H9 (cell line): Measurements from ENCODE around the gene NCS1. TPM values are rescaled to one million over a fixed set of nuclear protein-coding genes. Genes with fewer than 3 reads are reported as not detected.

Source experiments
- DNase-seq: peaks from one replicate; pipeline ENCODE4 v3.0.0-alpha.2; 2017
- H2AFZ ChIP-seq: one replicate; pipeline ENCODE4 v1.6.1; 2013; ENCODE audit warnings: mild to moderate bottlenecking, low read length, control low read depth, moderate library complexity
- H2AK5ac ChIP-seq: 2 replicates; pipeline ENCODE4 v1.6.1; 2013; ENCODE audit warnings: low read length, control low read depth, mixed read lengths; ENCODE audit not compliant: insufficient read length
- H2BK120ac ChIP-seq: one replicate; pipeline ENCODE4 v1.6.1; 2013; ENCODE audit warnings: low read depth, mild to moderate bottlenecking, low read length, control low read depth, inconsistent platforms; ENCODE audit not compliant: poor library complexity, severe bottlenecking
- H2BK12ac ChIP-seq: 2 replicates; pipeline ENCODE4 v1.6.1; 2013; ENCODE audit warnings: low read length, control low read depth, mixed read lengths, low read depth; ENCODE audit not compliant: insufficient read length
- H2BK15ac ChIP-seq: 2 replicates; pipeline ENCODE4 v1.6.1; 2013; ENCODE audit warnings: low read depth, low read length, control low read depth
- H2BK20ac ChIP-seq: one replicate; pipeline ENCODE4 v1.6.1; 2013; ENCODE audit warnings: low read depth, mild to moderate bottlenecking, low read length, control low read depth, inconsistent platforms; ENCODE audit not compliant: poor library complexity, severe bottlenecking
- H2BK5ac ChIP-seq: 2 replicates; pipeline ENCODE4 v1.6.1; 2013; ENCODE audit warnings: low read length, control low read depth, mixed read lengths; ENCODE audit not compliant: insufficient read length
- H3K14ac ChIP-seq: 2 replicates; pipeline ENCODE4 v1.6.1; 2013; ENCODE audit warnings: low read length, control low read depth; ENCODE audit not compliant: insufficient read depth
- H3K18ac ChIP-seq: 2 replicates; pipeline ENCODE4 v1.6.1; 2013; ENCODE audit warnings: low read depth, mild to moderate bottlenecking, mixed read lengths, low read length, control low read depth; ENCODE audit not compliant: insufficient read length
- H3K23ac ChIP-seq: 2 replicates; pipeline ENCODE4 v1.6.1; 2013; ENCODE audit warnings: low read length, control low read depth, mixed read lengths, low read depth; ENCODE audit not compliant: insufficient read length
- H3K23me2 ChIP-seq: 2 replicates; pipeline ENCODE4 v1.6.1; 2013; ENCODE audit warnings: low read depth, mild to moderate bottlenecking, mixed read lengths, low read length, control low read depth; ENCODE audit not compliant: insufficient read length, poor library complexity, severe bottlenecking
- H3K27ac ChIP-seq: 2 replicates; pipeline ENCODE4 v1.5.1; 2013; ENCODE audit warnings: low read length, control low read depth, mixed read lengths, low read depth; ENCODE audit not compliant: insufficient read length
- H3K27me3 ChIP-seq: 2 replicates; pipeline ENCODE4 v1.6.1; 2013; ENCODE audit warnings: low read length, control low read depth, inconsistent platforms; ENCODE audit not compliant: insufficient read depth
- H3K4ac ChIP-seq: 2 replicates; pipeline ENCODE4 v1.6.1; 2013; ENCODE audit warnings: low read depth, mild to moderate bottlenecking, control low read depth, inconsistent platforms, low read length, moderate library complexity
- H3K4me1 ChIP-seq: 2 replicates; pipeline ENCODE4 v1.6.1; 2013; ENCODE audit warnings: low read length, control low read depth, inconsistent platforms; ENCODE audit not compliant: insufficient read depth
- H3K4me2 ChIP-seq: 2 replicates; pipeline ENCODE4 v1.6.1; 2013; ENCODE audit warnings: low read length, control low read depth, mixed read lengths; ENCODE audit not compliant: insufficient read length, insufficient read depth
- H3K56ac ChIP-seq: 2 replicates; pipeline ENCODE4 v1.6.1; 2013; ENCODE audit warnings: low read depth, mild to moderate bottlenecking, mixed read lengths, low read length, control low read depth; ENCODE audit not compliant: insufficient read length
- H3K79me1 ChIP-seq: 2 replicates; pipeline ENCODE4 v1.6.1; 2013; ENCODE audit warnings: low read depth, mild to moderate bottlenecking, moderate library complexity, low read length, control low read depth, inconsistent platforms; ENCODE audit not compliant: insufficient read depth, poor library complexity, severe bottlenecking
- H3K79me2 ChIP-seq: 2 replicates; pipeline ENCODE4 v1.6.1; 2013; ENCODE audit warnings: low read length, control low read depth, inconsistent platforms; ENCODE audit not compliant: insufficient read depth
- H3K9ac ChIP-seq: 2 replicates; pipeline ENCODE4 v1.6.1; 2013; ENCODE audit warnings: low read length, control low read depth, mixed read lengths; ENCODE audit not compliant: insufficient read length; ENCODE audit errors: extremely low read depth
- H3K9me3 ChIP-seq: one replicate; pipeline ENCODE4 v1.6.1; 2013; ENCODE audit warnings: low read depth, low read length, inconsistent platforms; ENCODE audit not compliant: control insufficient read depth
- H3T11ph ChIP-seq: one replicate; pipeline ENCODE4 v1.6.1; 2013; ENCODE audit warnings: mild to moderate bottlenecking, low read length, control low read depth, inconsistent platforms
- H4K20me1 ChIP-seq: one replicate; pipeline ENCODE4 v1.6.1; 2013; ENCODE audit not compliant: control insufficient read depth, insufficient read length, insufficient read depth
- H4K5ac ChIP-seq: 2 replicates; pipeline ENCODE4 v1.6.1; 2013; ENCODE audit warnings: low read depth, mild to moderate bottlenecking, mixed read lengths, low read length, control low read depth; ENCODE audit not compliant: insufficient read length
- H4K8ac ChIP-seq: replicated peaks from 2 replicates; pipeline ENCODE4 v1.6.1; 2013; ENCODE audit warnings: low read length, control low read depth, mixed read lengths, low read depth; ENCODE audit not compliant: insufficient read length
- H4K91ac ChIP-seq: 2 replicates; pipeline ENCODE4 v1.6.1; 2013; ENCODE audit warnings: low read depth, mild to moderate bottlenecking, moderate library complexity, mixed read lengths, low read length, control low read depth; ENCODE audit not compliant: insufficient read length
- H3K27ac Mint-ChIP-seq, 3 experiments: 2 replicates in 2 of 3; 3 replicates in 1 of 3; pipeline ENCODE4 v1.8.0; 2020 to 2021; ENCODE audit warnings: mixed read lengths in 3 of 3, mild to moderate bottlenecking in 1 of 3, moderate library complexity in 1 of 3
- H3K27me3 Mint-ChIP-seq: 2 replicates; pipeline ENCODE4 v1.8.0; 2021; ENCODE audit warnings: low read depth, mild to moderate bottlenecking, moderate library complexity, mixed read lengths
- H3K36me3 Mint-ChIP-seq, 3 experiments: 2 replicates in 2 of 3; 3 replicates in 1 of 3; pipeline ENCODE4 v1.8.0; 2020 to 2021; ENCODE audit warnings: low read depth in 3 of 3, mixed read lengths in 3 of 3; ENCODE audit not compliant: insufficient read depth in 1 of 3
- H3K4me1 Mint-ChIP-seq, 2 experiments: 2 replicates each; pipeline ENCODE4 v1.8.0; 2020; ENCODE audit warnings: mixed read lengths in 2 of 2
- H3K4me3 Mint-ChIP-seq, 2 experiments: 2 replicates in 1 of 2; 3 replicates in 1 of 2; pipeline ENCODE4 v1.8.0; 2020 to 2021; ENCODE audit warnings: mild to moderate bottlenecking in 2 of 2, mixed read lengths in 2 of 2, moderate library complexity in 1 of 2
- H3K9me3 Mint-ChIP-seq, 2 experiments: 2 replicates in 1 of 2; 3 replicates in 1 of 2; pipeline ENCODE4 v1.8.0; 2020; ENCODE audit warnings: mild to moderate bottlenecking in 2 of 2, mixed read lengths in 2 of 2, moderate library complexity in 1 of 2
- CTCF ChIP-seq: fragments of 200-600 bp; sonication (generic); conservative IDR thresholded peaks from 3 replicates; pipeline ENCODE4 v1.8.0; 2021; ENCODE audit warnings: antibody characterized with exemption, mild to moderate bottlenecking
- WGBS: extraction: QIAGEN DNeasy Blood & Tissue Kit; methylation state at CpG from one replicate; pipeline ENCODE4 v1.1.7; 2013; ENCODE audit warnings: missing lambda C conversion rate, low lambda C conversion rate, mixed read lengths; ENCODE audit not compliant: insufficient read length; ENCODE audit errors: extremely low coverage; 5-methylcytosine and 5-hydroxymethylcytosine counted together
- total RNA-seq: library from RNA; stranded (reverse); gene quantifications from 2 replicates; pipeline ENCODE4 v1.2.1, GENCODE V29; 2021

Gene NCS1
- total RNA-seq, 1 experiment from 2014 or later: 38.1 TPM

GRCh38 chr9:130207241-130207992 is 35.2 kb downstream of the NCS1 start:
- peaks cover 25 to 27% of the 10 kb centered on the region in 2 experiments for H3K4me1 Mint-ChIP-seq
- H3K4ac ChIP-seq: no peak overlapping the region
- no peaks in the 10 kb centered on the region for H3K23me2 ChIP-seq
- no CpG with 5 or more reads among the region's 17 CpGs for WGBS
- TF ChIP-seq CTCF: no peak
- no peaks in the 10 kb centered on the region for H3K79me1 ChIP-seq
- H3K27me3 ChIP-seq: no peaks in the 10 kb centered on the region
- H3K4me3 Mint-ChIP-seq: no peak overlapping the region
- H3K27ac Mint-ChIP-seq: peak overlapping the region; percentile 77 to 84 (median 83); a peak in 6 of 7 replicates
- no peak overlapping the region for H2BK20ac ChIP-seq
- H3K9me3 ChIP-seq: no peaks in the 10 kb centered on the region
- no peak overlapping the region for H2AK5ac ChIP-seq
- DNase-seq: no peak
- no peak overlapping the region for H2BK15ac ChIP-seq
- no peak overlapping the region for H4K8ac ChIP-seq
- H3K79me2 ChIP-seq: no peaks in the 10 kb centered on the region
- H3K27ac ChIP-seq: no peak overlapping the region
- H4K5ac ChIP-seq: no peak overlapping the region
- peaks cover 0 to 4% (median 0%) of the 10 kb centered on the region in 3 experiments; a peak in 3 of 7 replicates for H3K36me3 Mint-ChIP-seq
- H3K4me2 ChIP-seq: no peak overlapping the region
- no peak overlapping the region for H3K56ac ChIP-seq
- H2BK120ac ChIP-seq: no peak overlapping the region
- no peak overlapping the region for H3K23ac ChIP-seq
- H3K9me3 Mint-ChIP-seq: no peaks in the 10 kb centered on the region
- H3K27me3 Mint-ChIP-seq: no peaks in the 10 kb centered on the region
- H3K18ac ChIP-seq: no peak overlapping the region
- H2BK5ac ChIP-seq: no peak overlapping the region
- H3T11ph ChIP-seq: no peak overlapping the region
- H3K14ac ChIP-seq: no peak overlapping the region
- H2AFZ ChIP-seq: no peak overlapping the region
- no peak overlapping the region for H4K91ac ChIP-seq
- H4K20me1 ChIP-seq: no peaks in the 10 kb centered on the region
- peaks cover 5% of the 10 kb centered on the region; the same call in 1 of the 2 replicates for H3K4me1 ChIP-seq
- no peak overlapping the region for H2BK12ac ChIP-seq
- no peak overlapping the region for H3K9ac ChIP-seq
